GM13976 (cell line): ENCODE data around the gene CCNB1.
"Not testable (repeated sequence)": the region's sequence is repeated elsewhere in the genome, so short reads cannot be mapped to it uniquely, and the experiment has no call there.

Experiments used
- DNase-seq: peaks from one replicate; pipeline ENCODE4 v3.0.0; 2012; ENCODE audit warnings: low spot score
- CTCF ChIP-seq: IDR thresholded peaks from 2 replicates; pipeline ENCODE4 v1.5.1; 2012; ENCODE audit warnings: borderline replicate concordance, mild to moderate bottlenecking; ENCODE audit not compliant: insufficient read depth; ENCODE audit errors: extremely low read depth, missing control alignments, control extremely low read depth
- in situ Hi-C: fragments of 300-500 bp; cut with MboI; formaldehyde crosslinking; loops from one replicate; pipeline ENCODE4 v1.12.0; 2022; ENCODE audit warnings: low sequenced_read_pairs, mixed read lengths, inconsistent platforms; ENCODE audit not compliant: unreplicated experiment

Gene CCNB1

GRCh38 chr5:69156456-69156855 lies 10.5 kb upstream of the CCNB1 start:
- no peak for TF ChIP-seq CTCF
- no peak for DNase-seq
- in situ Hi-C loops = no loop called here

DNA sequence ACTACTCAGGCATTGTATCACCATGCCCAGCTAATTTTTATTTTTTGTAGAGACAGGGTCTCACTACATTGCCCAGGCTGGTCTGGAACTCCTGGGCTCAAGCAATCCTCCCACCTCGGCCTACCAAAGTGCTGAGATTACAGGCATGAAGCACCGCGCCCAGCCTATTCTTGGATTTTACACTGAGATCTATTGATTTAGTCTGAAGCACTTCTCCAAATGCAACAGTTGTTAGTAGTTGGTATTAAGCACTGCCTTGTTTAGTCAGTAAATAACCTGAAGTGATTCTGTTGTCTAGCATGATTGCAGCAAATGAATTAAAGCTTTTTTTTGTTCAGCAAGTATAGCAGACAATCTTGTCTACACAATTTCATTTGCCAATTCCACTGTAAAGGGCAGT lies 8.9 kb upstream of the CCNB1 start:
- in situ Hi-C loops = no loop called here
- no peak for DNase-seq
- no peak for TF ChIP-seq CTCF

- DNase-seq = no peak
- TF ChIP-seq CTCF = no peak
- in situ Hi-C loops = no loop called here
Measured at GRCh38 chr5:69160651-69161050, 6.3 kb upstream of the CCNB1 start.

DNA sequence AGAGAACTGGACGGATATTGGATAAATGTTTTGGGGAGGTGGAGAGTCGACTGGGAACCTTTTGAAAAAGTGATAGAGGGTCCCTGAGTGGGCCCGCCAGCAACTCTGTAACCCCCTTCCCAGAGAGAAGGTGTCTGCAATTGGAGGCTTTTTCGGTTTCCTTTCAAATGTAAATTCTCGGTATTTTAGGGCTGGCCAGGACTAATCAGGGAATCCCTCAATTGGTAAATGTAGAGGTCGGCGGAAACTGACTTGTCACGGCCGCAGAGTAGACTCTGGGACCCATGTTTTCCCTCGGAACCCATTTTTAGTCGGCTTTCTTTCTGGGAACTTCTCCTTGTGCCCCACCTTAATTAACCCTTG lies 524 bp downstream of the CCNB1 start:
- in situ Hi-C loops = no loop called here
- peak; percentile 27 for DNase-seq

GRCh38 chr5:69167929-69168328 lies 979 bp downstream of the CCNB1 start:
- in situ Hi-C loops = no loop called here
- no peak for DNase-seq
- no peak for TF ChIP-seq CTCF

More for the DNA sequence above, 524 bp downstream of the CCNB1 start:
- no peak for TF ChIP-seq CTCF

DNA sequence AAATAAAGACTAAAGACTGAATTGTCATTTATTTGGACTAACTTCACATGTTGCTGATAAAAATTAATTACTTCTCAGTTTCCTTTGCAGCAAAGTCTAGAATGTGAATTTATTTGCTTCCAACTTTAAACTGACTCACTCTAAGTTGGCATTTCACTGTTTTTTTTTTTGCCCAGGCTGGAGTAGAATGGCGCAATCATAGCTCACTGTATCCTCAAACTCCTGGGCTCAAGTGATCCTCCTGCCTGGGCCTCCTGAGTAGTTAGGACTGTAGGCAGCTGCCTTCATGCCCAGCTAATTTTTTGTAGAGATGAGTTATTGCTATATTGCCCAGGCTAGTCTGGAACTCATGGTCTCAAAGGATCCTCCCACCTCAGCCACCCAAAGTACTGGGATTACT lies 3.5 kb downstream of the CCNB1 start:
- no peak for TF ChIP-seq CTCF
- in situ Hi-C loops = no loop called here
- no peak for DNase-seq

DNA sequence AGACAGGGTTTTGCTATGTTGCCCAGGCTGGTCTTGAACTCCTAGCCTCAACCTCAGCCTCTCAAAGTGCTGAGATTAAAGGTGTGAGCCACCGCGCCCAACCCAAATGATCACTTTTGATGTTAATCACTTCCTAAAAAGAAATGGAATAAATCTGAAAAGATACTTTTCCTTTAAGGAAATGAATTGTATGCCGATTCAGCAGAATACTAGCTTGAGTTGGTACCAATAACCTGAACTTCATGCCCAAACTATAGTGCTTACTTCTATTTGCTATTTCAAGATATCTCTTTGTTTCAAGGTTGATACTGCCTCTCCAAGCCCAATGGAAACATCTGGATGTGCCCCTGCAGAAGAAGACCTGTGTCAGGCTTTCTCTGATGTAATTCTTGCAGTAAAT lies 4.0 kb downstream of the CCNB1 start:
- in situ Hi-C loops = no loop called here

DNA sequence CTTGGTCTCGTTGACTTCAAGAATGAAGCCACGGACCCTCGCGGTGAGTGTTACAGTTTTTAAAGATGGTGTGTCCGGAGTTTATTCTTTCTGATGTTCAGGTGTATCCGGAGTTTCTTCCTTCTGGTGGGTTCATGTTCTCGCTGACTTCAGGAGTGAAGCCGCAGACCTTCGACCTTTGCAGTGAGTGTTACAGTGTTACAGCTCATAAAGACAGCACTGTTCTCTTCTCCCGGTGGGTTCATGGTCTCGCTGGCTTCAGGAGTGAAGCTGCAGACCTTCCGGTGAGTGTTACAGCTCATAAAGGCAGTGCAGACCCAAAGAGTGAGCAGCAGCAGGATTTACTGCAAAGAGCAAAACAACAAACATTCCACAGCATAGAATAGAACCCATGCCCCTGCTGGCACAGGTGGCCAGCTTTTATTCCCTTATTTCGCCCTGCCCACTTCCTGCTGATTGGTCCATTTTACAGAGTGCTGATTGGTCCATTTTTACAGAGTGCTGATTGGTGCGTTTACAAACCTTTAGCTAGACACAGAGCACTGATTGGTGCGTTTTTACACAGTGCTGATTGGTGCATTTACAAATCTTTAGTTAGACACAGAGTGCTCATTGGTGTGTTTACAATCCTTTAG lies 14.8 kb downstream of the CCNB1 start:
- in situ Hi-C loops, DNase-seq: not testable (repeated sequence)

More for the DNA sequence above, 4.0 kb downstream of the CCNB1 start:
- DNase-seq = no peak
- no peak for TF ChIP-seq CTCF
